HepG2 (cell line): ENCODE data around the gene VPS18. TPM values are rescaled to one million over a fixed set of nuclear protein-coding genes. Genes with fewer than 3 reads are reported as not detected.

Experiments
- CCDC6 ChIP-seq: sonication (generic); formaldehyde crosslinking; IDR thresholded peaks from 2 replicates; pipeline ENCODE4 v1.8.1; 2022; ENCODE audit warnings: mild to moderate bottlenecking, missing genetic modification reagents, moderate library complexity
- CERS6 ChIP-seq: sonication (generic); formaldehyde crosslinking; IDR thresholded peaks from 2 replicates; pipeline ENCODE4 v1.5.0; 2020; ENCODE audit warnings: missing genetic modification reagents
- CSRNP1 ChIP-seq: sonication (generic); formaldehyde crosslinking; IDR thresholded peaks from 2 replicates; pipeline ENCODE4 v1.8.1; 2023; ENCODE audit warnings: mild to moderate bottlenecking, missing genetic modification reagents
- EEA1 ChIP-seq: sonication (generic); formaldehyde crosslinking; IDR thresholded peaks from 2 replicates; pipeline ENCODE4 v1.5.1; 2020; ENCODE audit warnings: mild to moderate bottlenecking, missing genetic modification reagents, borderline replicate concordance
- ELF3 ChIP-seq: IDR thresholded peaks from 2 replicates; pipeline ENCODE4 v1.6.1; 2016; ENCODE audit warnings: missing genetic modification reagents, missing compliant biosample characterization
- FOSL2 ChIP-seq: sonication (generic); formaldehyde crosslinking; IDR thresholded peaks from 2 replicates; pipeline ENCODE4 v1.4.0; 2020; ENCODE audit warnings: missing genetic modification reagents
- FOXC1 ChIP-seq: sonication (generic); formaldehyde crosslinking; IDR thresholded peaks from 2 replicates; pipeline ENCODE4 v1.8.0; 2022; ENCODE audit warnings: mild to moderate bottlenecking, missing genetic modification reagents, borderline replicate concordance
- HMGA1 ChIP-seq: sonication (generic); formaldehyde crosslinking; conservative IDR thresholded peaks from 2 replicates; pipeline ENCODE4 v1.4.0; 2020; ENCODE audit warnings: missing genetic modification reagents
- HOMEZ ChIP-seq: IDR thresholded peaks from 2 replicates; pipeline ENCODE4 v1.6.1; 2016; ENCODE audit warnings: low read depth
- MTA3 ChIP-seq: sonication (generic); formaldehyde crosslinking; IDR thresholded peaks from 2 replicates; pipeline ENCODE4 v1.4.0; 2020; ENCODE audit warnings: missing genetic modification reagents
- PATZ1 ChIP-seq: sonication (generic); formaldehyde crosslinking; IDR thresholded peaks from 2 replicates; pipeline ENCODE4 v1.4.0; 2020; ENCODE audit warnings: missing genetic modification reagents
- PBX3 ChIP-seq: sonication (generic); formaldehyde crosslinking; IDR thresholded peaks from 2 replicates; pipeline ENCODE4 v1.8.1; 2023; ENCODE audit warnings: missing genetic modification reagents, inconsistent platforms, borderline replicate concordance
- RELA ChIP-seq: sonication (generic); formaldehyde crosslinking; IDR thresholded peaks from 2 replicates; pipeline ENCODE4 v1.4.0; 2020; ENCODE audit warnings: missing genetic modification reagents
- SIX4 ChIP-seq: sonication (generic); formaldehyde crosslinking; IDR thresholded peaks from 2 replicates; pipeline ENCODE4 v1.4.0; 2020; ENCODE audit warnings: missing genetic modification reagents
- TFDP1 ChIP-seq: IDR thresholded peaks from 2 replicates; pipeline ENCODE4 v1.6.1; 2016; ENCODE audit warnings: missing compliant biosample characterization, missing genetic modification reagents, borderline replicate concordance
- TRIM24 ChIP-seq: sonication (generic); formaldehyde crosslinking; IDR thresholded peaks from 2 replicates; pipeline ENCODE4 v1.8.0; 2022; ENCODE audit warnings: mild to moderate bottlenecking, missing genetic modification reagents
- ZFP36L2 ChIP-seq: sonication (generic); formaldehyde crosslinking; IDR thresholded peaks from 2 replicates; pipeline ENCODE4 v1.4.0; 2020; ENCODE audit warnings: missing genetic modification reagents
- ZNF205 ChIP-seq: IDR thresholded peaks from 2 replicates; pipeline ENCODE4 v1.6.1; 2018; ENCODE audit warnings: missing biosample characterization, missing genetic modification reagents
- ZNF460 ChIP-seq: sonication (generic); formaldehyde crosslinking; IDR thresholded peaks from 2 replicates; pipeline ENCODE4 v1.5.1; 2020; ENCODE audit warnings: missing genetic modification reagents, mild to moderate bottlenecking, borderline replicate concordance
- ZNF547 ChIP-seq: sonication (generic); formaldehyde crosslinking; IDR thresholded peaks from 2 replicates; pipeline ENCODE4 v1.5.1; 2020; ENCODE audit warnings: mild to moderate bottlenecking, missing genetic modification reagents
- ZNF749 ChIP-seq: sonication (generic); formaldehyde crosslinking; IDR thresholded peaks from 2 replicates; pipeline ENCODE4 v1.8.0; 2022; ENCODE audit warnings: mild to moderate bottlenecking, missing genetic modification reagents, moderate library complexity, borderline replicate concordance
- ZSCAN12 ChIP-seq: sonication (generic); formaldehyde crosslinking; IDR thresholded peaks from 2 replicates; pipeline ENCODE4 v1.9.0; 2021; ENCODE audit warnings: mild to moderate bottlenecking, missing genetic modification reagents
- polyA plus RNA-seq, 8 experiments: library from polyadenylated mRNA; depleted of rRNA in 3 of 8; stranded (reverse) in 7 of 8; unstranded in 1 of 8; fragments of >200 nt; fragmentation: Illumina TruSeq in 4 of 8; extraction: Trizol in 4 of 8; gene quantifications; 2 replicates each; pipeline versions ENCODE4 v1.2.1 to v1.2.3, GENCODE V29; 2011 to 2016; ENCODE audit warnings: low read depth in 4 of 8, missing spikeins in 1 of 8, mixed read lengths in 1 of 8; ENCODE audit not compliant: insufficient read depth in 1 of 8
- total RNA-seq, 5 experiments: library from RNA; depleted of rRNA; stranded (reverse); fragments of >200 nt; fragmentation: Illumina TruSeq; extraction: Trizol; gene quantifications; 2 replicates each; pipeline ENCODE4 v1.2.3, GENCODE V29; 2016; ENCODE audit warnings: low read depth in 1 of 5

Gene VPS18
- total and polyA plus RNA-seq, 2 of the 13 experiments (the other 11 are each of a cell fraction or from before 2014, with no cell fraction given) = 5.8 to 17.0 TPM

GRCh38 chr15:40918799-40919392, 24.6 kb downstream of the VPS18 start (continued):
- no peak for TF ChIP-seq ZSCAN12 (CRISPR knock-in tag)
- TF ChIP-seq FOSL2 (CRISPR knock-in tag) = no peak
- no peak for TF ChIP-seq TRIM24 (CRISPR knock-in tag)
- TF ChIP-seq HOMEZ (CRISPR knock-in tag) = no peak
- peak; percentile 63 for TF ChIP-seq PATZ1 (CRISPR knock-in tag)
- no peak for TF ChIP-seq PBX3
- TF ChIP-seq ZNF547 (CRISPR knock-in tag) = no peak
- TF ChIP-seq CERS6 (CRISPR knock-in tag) = no peak
- TF ChIP-seq ZNF205 (CRISPR knock-in tag) = no peak
- TF ChIP-seq CSRNP1 (CRISPR knock-in tag) = no peak
- TF ChIP-seq ZNF460 (CRISPR knock-in tag) = no peak
- TF ChIP-seq ELF3 (CRISPR knock-in tag) = peak; percentile 42; the same call in 1 of the 2 replicates
- no peak for TF ChIP-seq ZNF749
- TF ChIP-seq ZFP36L2 (CRISPR knock-in tag) = no peak
- no peak for TF ChIP-seq EEA1 (CRISPR knock-in tag)
- TF ChIP-seq SIX4 (CRISPR knock-in tag) = no peak
- no peak for TF ChIP-seq HMGA1 (CRISPR knock-in tag)
- TF ChIP-seq CCDC6 (CRISPR knock-in tag) = no peak
- no peak for TF ChIP-seq MTA3
- TF ChIP-seq RELA (CRISPR knock-in tag) = no peak
- TF ChIP-seq FOXC1 = no peak
- 0 out of 2 replicates have a peak, but pooled peaks have one; percentile 20 for TF ChIP-seq TFDP1
